HFF-Myc (cell line): ENCODE results near the gene ANTKMT.

Experiments used
- DNase-seq: peaks from one replicate; pipeline ENCODE4 v3.0.0-alpha.2; 2011; ENCODE audit warnings: low read depth; ENCODE audit errors: extremely low read depth
- H3K4me3 ChIP-seq: replicated peaks from 2 replicates; pipeline ENCODE4 v1.5.1; 2011; ENCODE audit warnings: low read depth, mild to moderate bottlenecking, control low read depth, low read length
- TF ChIP-seq, protein P1 (sequence below): IDR thresholded peaks from 2 replicates; pipeline ENCODE4 v1.5.1; 2012; ENCODE audit warnings: mild to moderate bottlenecking, low read depth, low read length, control low read depth; ENCODE audit errors: missing control alignments

ANTKMT gene

GRCh38 chr16:760065-760464 is 39.1 kb downstream of the ANTKMT start:
- TF ChIP-seq, protein P1, sequence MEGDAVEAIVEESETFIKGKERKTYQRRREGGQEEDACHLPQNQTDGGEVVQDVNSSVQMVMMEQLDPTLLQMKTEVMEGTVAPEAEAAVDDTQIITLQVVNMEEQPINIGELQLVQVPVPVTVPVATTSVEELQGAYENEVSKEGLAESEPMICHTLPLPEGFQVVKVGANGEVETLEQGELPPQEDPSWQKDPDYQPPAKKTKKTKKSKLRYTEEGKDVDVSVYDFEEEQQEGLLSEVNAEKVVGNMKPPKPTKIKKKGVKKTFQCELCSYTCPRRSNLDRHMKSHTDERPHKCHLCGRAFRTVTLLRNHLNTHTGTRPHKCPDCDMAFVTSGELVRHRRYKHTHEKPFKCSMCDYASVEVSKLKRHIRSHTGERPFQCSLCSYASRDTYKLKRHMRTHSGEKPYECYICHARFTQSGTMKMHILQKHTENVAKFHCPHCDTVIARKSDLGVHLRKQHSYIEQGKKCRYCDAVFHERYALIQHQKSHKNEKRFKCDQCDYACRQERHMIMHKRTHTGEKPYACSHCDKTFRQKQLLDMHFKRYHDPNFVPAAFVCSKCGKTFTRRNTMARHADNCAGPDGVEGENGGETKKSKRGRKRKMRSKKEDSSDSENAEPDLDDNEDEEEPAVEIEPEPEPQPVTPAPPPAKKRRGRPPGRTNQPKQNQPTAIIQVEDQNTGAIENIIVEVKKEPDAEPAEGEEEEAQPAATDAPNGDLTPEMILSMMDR = no peak
- no peak for DNase-seq
- H3K4me3 ChIP-seq = no peak overlapping the region

GRCh38 chr16:760545-761343 is 39.8 kb downstream of the ANTKMT start, which contains the start of gene MSLN:
TSS of gene MSLN (plus strand) at chr16:760734. CDS start at chr16:762681, 1,947 bp downstream.
- no peak for DNase-seq
- no peak within 1 kb of the TSS for H3K4me3 ChIP-seq
- TF ChIP-seq, protein P1 = no peak

GRCh38 chr16:761625-762513 is 40.9 kb downstream of the ANTKMT start:
- H3K4me3 ChIP-seq = no peak overlapping the region
- no peak for DNase-seq
- TF ChIP-seq, protein P1 = no peak

GRCh38 chr16:762595-763268 is 41.8 kb downstream of the ANTKMT start:
- DNase-seq = no peak
- TF ChIP-seq, protein P1 = no peak
- H3K4me3 ChIP-seq = no peak overlapping the region

DNA sequence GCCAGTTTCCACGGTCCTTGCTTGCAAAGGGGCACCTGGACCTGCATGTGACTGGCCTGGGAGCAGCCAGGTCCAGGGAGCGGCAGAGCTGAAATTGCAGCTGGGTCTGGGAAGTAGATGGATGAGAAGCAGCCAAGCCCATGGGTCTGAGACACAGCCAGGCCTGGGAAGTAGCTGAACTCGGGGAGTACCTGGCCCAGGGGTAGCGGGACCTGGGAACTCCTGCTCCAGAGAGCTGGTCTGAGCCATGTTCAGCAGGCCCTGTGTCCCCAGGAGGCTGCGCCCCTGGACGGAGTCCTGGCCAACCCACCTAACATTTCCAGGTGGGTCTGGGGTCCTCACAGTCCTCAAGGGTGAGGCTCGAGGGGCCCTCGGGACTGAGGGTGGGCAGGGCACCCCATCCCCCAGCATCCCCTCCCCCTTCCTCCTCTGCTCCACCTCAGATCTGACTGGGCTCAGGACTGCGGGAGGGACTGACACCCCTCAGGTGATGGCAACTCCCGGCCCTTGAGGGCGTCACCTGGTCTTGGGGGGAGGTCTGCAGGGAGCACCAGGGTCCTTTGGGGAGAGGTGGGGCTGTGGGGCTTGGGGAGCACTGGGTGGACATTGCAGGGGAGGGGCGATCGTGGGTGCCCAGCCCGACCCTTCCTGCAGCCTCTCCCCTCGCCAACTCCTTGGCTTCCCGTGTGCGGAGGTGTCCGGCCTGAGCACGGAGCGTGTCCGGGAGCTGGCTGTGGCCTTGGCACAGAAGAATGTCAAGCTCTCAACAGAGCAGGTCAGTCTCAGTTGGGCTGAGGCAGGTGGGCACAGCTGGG is 42.6 kb downstream of the ANTKMT start:
- TF ChIP-seq, protein P1 = no peak
- no peak for DNase-seq
- no peak overlapping the region for H3K4me3 ChIP-seq
